ENCODE results near the gene CUL4A.
"Not testable (repeated sequence)": the region's sequence is repeated elsewhere in the genome, so short reads cannot be mapped to it uniquely, and the experiment has no call there.

Gene CUL4A

DNA sequence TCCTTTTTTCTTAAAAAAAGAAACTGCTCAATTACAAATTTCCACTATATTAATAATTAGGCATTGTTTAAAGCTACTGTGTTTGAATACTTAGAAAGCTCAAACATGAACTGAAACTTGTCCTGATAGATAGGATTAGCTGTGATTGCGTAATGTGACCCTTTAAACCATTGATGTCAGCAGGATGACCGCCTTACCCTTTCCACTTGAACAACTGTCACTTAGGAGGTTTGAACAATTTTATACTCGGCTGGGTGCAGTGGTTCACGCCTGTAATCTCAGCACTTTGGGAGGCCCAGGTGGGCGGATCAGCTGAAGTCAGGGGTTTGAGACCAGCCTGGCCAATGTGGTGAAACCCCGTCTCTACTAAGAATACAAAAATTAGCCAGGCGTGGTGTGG is 90.5 kb downstream of the CUL4A start:
- TF ChIP-seq CTCF (conservative IDR thresholded peaks at IDR 0.05) (no peak), ZFX (IDR thresholded peaks at IDR 0.05) (no peak)
- H3K27ac ChIP-seq, result no peak overlapping the region

DNA sequence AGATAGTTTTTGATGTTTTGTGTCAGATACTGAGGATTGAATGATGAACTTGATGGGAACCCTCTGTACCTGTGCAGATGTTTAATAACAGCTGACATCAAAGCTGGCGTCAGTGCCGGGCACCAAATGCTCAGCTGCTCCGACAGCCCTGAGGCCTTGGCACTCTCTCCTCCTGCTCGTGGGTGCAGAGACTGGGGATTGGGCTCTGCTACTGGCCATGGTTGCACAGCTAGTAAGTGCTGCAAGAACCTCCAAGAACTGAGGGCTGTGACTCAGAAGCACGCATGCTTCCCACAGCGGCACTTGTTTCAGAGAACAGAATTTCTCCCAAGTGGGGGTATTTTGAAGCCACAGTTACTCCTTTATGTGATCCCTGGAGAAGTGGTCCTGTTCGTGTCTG is 93.6 kb downstream of the CUL4A start:
- TF ChIP-seq ZFX (IDR thresholded peaks at IDR 0.05) (no peak), CTCF (conservative IDR thresholded peaks at IDR 0.05) (no peak)
- H3K27ac ChIP-seq, result no peak overlapping the region

- no peak for TF ChIP-seq CTCF (conservative IDR thresholded peaks at IDR 0.05)
- no peak for TF ChIP-seq ZFX (IDR thresholded peaks at IDR 0.05)
- H3K27ac ChIP-seq, result no peak overlapping the region
These were observed 94.7 kb downstream of the CUL4A start for GRCh38 chr13:113304121-113304520.

GRCh38 chr13:113305208-113305607 is 95.8 kb downstream of the CUL4A start:
- no peak overlapping the region for H3K27ac ChIP-seq
- no peak for TF ChIP-seq CTCF (conservative IDR thresholded peaks at IDR 0.05)
- no peak for TF ChIP-seq ZFX (IDR thresholded peaks at IDR 0.05)

- no peak for TF ChIP-seq ZFX (IDR thresholded peaks at IDR 0.05)
- no peak for TF ChIP-seq CTCF (conservative IDR thresholded peaks at IDR 0.05)
- H3K27ac ChIP-seq, result no peak overlapping the region
These were observed 98.1 kb downstream of the CUL4A start for GRCh38 chr13:113307491-113307890.

GRCh38 chr13:113309473-113309872 is 100.1 kb downstream of the CUL4A start:
- no peak overlapping the region for H3K27ac ChIP-seq
- TF ChIP-seq ZFX (IDR thresholded peaks at IDR 0.05) (no peak), CTCF (conservative IDR thresholded peaks at IDR 0.05) (no peak)

GRCh38 chr13:113314112-113314511 is 104.7 kb downstream of the CUL4A start:
- not testable (repeated sequence) for H3K27ac ChIP-seq

GRCh38 chr13:113314895-113315470 is 105.6 kb downstream of the CUL4A start:
- H3K27ac ChIP-seq, result peak overlapping the region; percentile 3; the same call in 1 of the 2 replicates
